IMR-90 (cell line): ENCODE results near the gene CDK14.

Experiments
- BHLHE40 ChIP-seq: fragments of 150-350 bp; IDR thresholded peaks from 2 replicates; pipeline ENCODE4 v1.6.1; 2016; ENCODE audit warnings: mild to moderate bottlenecking, low read depth, low read length
- CEBPB ChIP-seq: IDR thresholded peaks from 2 replicates; pipeline ENCODE4 v1.6.1; 2012; ENCODE audit warnings: low read depth, low read length, improper control_type of control experiment
- CHD1 ChIP-seq: IDR thresholded peaks from 2 replicates; pipeline ENCODE4 v1.6.1; 2012; ENCODE audit warnings: low read depth, low read length, improper control_type of control experiment
- CTCF ChIP-seq: conservative IDR thresholded peaks from 2 replicates; pipeline ENCODE4 v1.5.1; 2012; ENCODE audit warnings: mild to moderate bottlenecking, low read depth, low read length, improper control_type of control experiment
- MAZ ChIP-seq: IDR thresholded peaks from 2 replicates; pipeline ENCODE4 v1.6.1; 2012; ENCODE audit warnings: low read depth, mild to moderate bottlenecking, low read length, improper control_type of control experiment, moderate library complexity, borderline replicate concordance
- MXI1 ChIP-seq: IDR thresholded peaks from 2 replicates; pipeline ENCODE4 v1.6.1; 2012; ENCODE audit warnings: low read depth, mild to moderate bottlenecking, low read length, moderate library complexity, borderline replicate concordance
- POLR2A ChIP-seq: IDR thresholded peaks from 2 replicates; pipeline ENCODE4 v1.6.1; 2012; ENCODE audit warnings: mild to moderate bottlenecking, low read depth, low read length
- RFX5 ChIP-seq: IDR thresholded peaks from 2 replicates; pipeline ENCODE4 v1.8.0; 2012; ENCODE audit warnings: low read depth, mild to moderate bottlenecking, low read length, moderate library complexity
- USF2 ChIP-seq: fragments of 150-350 bp; IDR thresholded peaks from 2 replicates; pipeline ENCODE4 v1.6.1; 2017; ENCODE audit warnings: mild to moderate bottlenecking, antibody characterized with exemption, low read length, low read depth

- TF ChIP-seq USF2 (no peak), CTCF (no peak), BHLHE40 (no peak), CEBPB (no peak), POLR2A (no peak), MAZ (no peak), RFX5 (no peak), MXI1 (no peak), CHD1 (no peak)
Measured at GRCh38 chr7:91041901-91042484, 445.9 kb downstream of the CDK14 start.
